Neuronal stem cell (in vitro differentiated cells): ENCODE results near the gene AHCYL2.

Experiments
- DNase-seq: peaks from one replicate; pipeline ENCODE4 v3.0.0-alpha.2; 2013; ENCODE audit warnings: low spot score
- H2AFZ ChIP-seq: one replicate; pipeline ENCODE4 v1.6.1; 2013; ENCODE audit warnings: mild to moderate bottlenecking, low read length, inconsistent platforms
- H2AK5ac ChIP-seq: 2 replicates; pipeline ENCODE4 v1.6.1; 2013; ENCODE audit warnings: low read depth, mild to moderate bottlenecking, inconsistent platforms, low read length, moderate library complexity, mixed read lengths
- H2BK120ac ChIP-seq: 2 replicates; pipeline ENCODE4 v1.6.1; 2013; ENCODE audit warnings: low read depth, mild to moderate bottlenecking, inconsistent platforms, low read length, moderate library complexity, mixed read lengths
- H2BK12ac ChIP-seq: one replicate; pipeline ENCODE4 v1.6.1; 2013; ENCODE audit warnings: low read length, inconsistent platforms
- H2BK15ac ChIP-seq: 2 replicates; pipeline ENCODE4 v1.6.1; 2013; ENCODE audit warnings: mild to moderate bottlenecking, low read length, inconsistent platforms, mixed read lengths
- H2BK5ac ChIP-seq: one replicate; pipeline ENCODE4 v1.6.1; 2013; ENCODE audit warnings: inconsistent platforms, mild to moderate bottlenecking, low read length, moderate library complexity
- H3K14ac ChIP-seq: one replicate; pipeline ENCODE4 v1.6.1; 2013; ENCODE audit warnings: low read length, inconsistent platforms
- H3K18ac ChIP-seq: 2 replicates; pipeline ENCODE4 v1.6.1; 2013; ENCODE audit warnings: low read length, inconsistent platforms
- H3K23ac ChIP-seq: 2 replicates; pipeline ENCODE4 v1.6.1; 2013; ENCODE audit warnings: low read depth, mild to moderate bottlenecking, mixed read lengths, low read length, inconsistent platforms; ENCODE audit not compliant: poor library complexity
- H3K27ac ChIP-seq: replicated peaks from 3 replicates; pipeline ENCODE4 v1.5.1; 2013; ENCODE audit warnings: low read length, inconsistent platforms
- H3K27me3 ChIP-seq, 3 experiments: 2 replicates each; pipeline ENCODE4 v1.6.1; 2013; ENCODE audit warnings: low read length in 3 of 3, mild to moderate bottlenecking in 2 of 3, inconsistent platforms in 1 of 3, low read depth in 1 of 3, mixed read lengths in 1 of 3, moderate library complexity in 1 of 3; ENCODE audit not compliant: control insufficient read depth in 3 of 3, insufficient read depth in 3 of 3
- H3K36me3 ChIP-seq, 2 donors: replicated peaks in 1 of 2; 2 replicates each; pipeline ENCODE4 v1.6.1; 2013; ENCODE audit warnings: low read length in 2 of 2; ENCODE audit not compliant: control insufficient read depth in 2 of 2, insufficient read depth in 2 of 2
- H3K4ac ChIP-seq: 2 replicates; pipeline ENCODE4 v1.6.1; 2013; ENCODE audit warnings: inconsistent platforms, mild to moderate bottlenecking, low read length, moderate library complexity
- H3K4me1 ChIP-seq, 2 donors: 1 replicate in 1 of 2; 2 replicates in 1 of 2; pipeline ENCODE4 v1.6.1; 2013; ENCODE audit warnings: low read length in 2 of 2, low read depth in 1 of 2; ENCODE audit not compliant: control insufficient read depth in 2 of 2, insufficient read depth in 1 of 2
- H3K4me2 ChIP-seq: one replicate; pipeline ENCODE4 v1.6.1; 2013; ENCODE audit warnings: mild to moderate bottlenecking, low read length, inconsistent platforms; ENCODE audit not compliant: insufficient read depth, poor library complexity, severe bottlenecking
- H3K4me3 ChIP-seq, 2 donors: 2 replicates each; pipeline ENCODE4 v1.5.1; 2013; ENCODE audit warnings: low read length in 2 of 2, mild to moderate bottlenecking in 2 of 2, inconsistent platforms in 1 of 2, moderate library complexity in 1 of 2
- H3K79me1 ChIP-seq: one replicate; pipeline ENCODE4 v1.6.1; 2013; ENCODE audit warnings: low read depth, mild to moderate bottlenecking, inconsistent platforms, low read length, moderate library complexity
- H3K9ac ChIP-seq: one replicate; pipeline ENCODE4 v1.6.1; 2013; ENCODE audit warnings: mild to moderate bottlenecking, low read depth, low read length, inconsistent platforms; ENCODE audit not compliant: poor library complexity
- H3K9me3 ChIP-seq, 2 donors: replicated peaks in 1 of 2; 2 replicates each; pipeline versions ENCODE3 to v1.6.1; 2013; ENCODE audit warnings: low read length in 2 of 2, mild to moderate bottlenecking in 2 of 2, inconsistent platforms in 1 of 2, low read depth in 1 of 2, mixed read lengths in 1 of 2, moderate library complexity in 1 of 2; ENCODE audit not compliant: control insufficient read depth in 2 of 2, insufficient read depth in 1 of 2
- H4K8ac ChIP-seq: one replicate; pipeline ENCODE4 v1.6.1; 2013; ENCODE audit warnings: low read depth, mild to moderate bottlenecking, inconsistent platforms, low read length, moderate library complexity
- H4K91ac ChIP-seq: one replicate; pipeline ENCODE4 v1.6.1; 2013; ENCODE audit warnings: low read length, low read depth, mild to moderate bottlenecking, inconsistent platforms; ENCODE audit not compliant: poor library complexity
- WGBS, 2 donors: extraction: QIAGEN DNeasy Blood & Tissue Kit; methylation state at CpG; one replicate each; pipeline ENCODE4 v1.1.7; 2013; ENCODE audit warnings: missing lambda C conversion rate in 2 of 2, mixed read lengths in 1 of 2; ENCODE audit not compliant: insufficient read length in 2 of 2, insufficient replicate concordance in 1 of 2; ENCODE audit errors: extremely low coverage in 2 of 2; 5-methylcytosine and 5-hydroxymethylcytosine counted together

AHCYL2 gene

DNA sequence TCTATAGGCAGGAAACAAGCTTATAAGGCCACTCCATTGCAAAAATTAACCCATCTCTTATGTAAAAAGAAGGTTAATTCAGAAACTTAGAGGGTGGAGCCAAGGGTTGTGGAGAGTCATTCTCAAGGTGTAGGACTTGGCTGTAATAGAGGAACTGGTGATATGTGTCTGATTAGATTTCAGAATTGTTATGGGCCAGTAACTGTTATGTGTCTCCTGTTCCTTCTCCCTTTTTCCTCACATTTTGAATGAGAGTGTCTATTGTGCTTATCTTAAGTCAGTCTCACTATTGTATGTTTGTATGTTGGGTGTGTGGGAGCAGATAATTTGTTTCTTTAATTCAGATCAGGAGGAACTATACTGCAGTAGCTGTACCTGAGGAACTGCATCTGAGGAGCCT is 49.1 kb downstream of the AHCYL2 start:
- Histone ChIP-seq H2BK12ac (no peak overlapping the region), H3K4me1 (no peaks in the 10 kb centered on the region), H4K91ac (no peak overlapping the region), H2BK15ac (no peak overlapping the region), H3K9ac (no peak overlapping the region), H2BK5ac (no peak overlapping the region), H3K4ac (no peak overlapping the region), H3K4me2 (no peak overlapping the region), H3K27ac (no peak overlapping the region), H3K23ac (no peak overlapping the region), H2AK5ac (no peak overlapping the region), H3K36me3 (peaks cover 8 to 25% of the 10 kb centered on the region in 2 donors), H3K9me3 (peaks cover 10 to 22% of the 10 kb centered on the region in 2 donors), H3K79me1 (no peaks in the 10 kb centered on the region), H4K8ac (no peak overlapping the region), H3K27me3 (no peaks in the 10 kb centered on the region), H3K4me3 (no peak overlapping the region), H2BK120ac (no peak overlapping the region), H2AFZ (no peak overlapping the region), H3K14ac (no peak overlapping the region), H3K18ac (no peak overlapping the region)
- DNase-seq: no peak

DNA sequence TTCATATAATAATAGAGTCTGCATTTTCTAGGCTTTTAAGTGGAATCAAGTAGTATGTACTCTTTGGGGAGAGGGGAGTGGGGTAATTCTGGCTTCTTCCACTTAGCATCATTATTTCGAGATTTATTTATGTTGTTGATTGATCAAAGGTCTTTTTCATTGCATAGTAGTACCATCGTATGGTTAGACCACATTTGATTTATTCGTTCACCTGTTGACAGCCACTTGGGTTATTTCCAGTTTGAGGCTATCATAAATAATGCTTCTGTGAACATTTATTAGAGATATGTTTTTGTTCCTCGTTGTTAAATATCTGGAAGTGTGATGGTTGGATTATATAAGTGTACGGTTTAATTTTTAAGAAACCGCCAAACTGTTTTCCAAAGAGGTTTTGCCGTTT is 52.8 kb downstream of the AHCYL2 start:
- WGBS, 2 donors: no CpG with 5 or more reads among the region's 7 CpGs
- Histone ChIP-seq H2AFZ (no peak overlapping the region), H3K23ac (no peak overlapping the region), H2BK15ac (no peak overlapping the region), H3K4me3 (no peak overlapping the region), H2BK120ac (no peak overlapping the region), H3K18ac (no peak overlapping the region), H3K79me1 (no peaks in the 10 kb centered on the region), H3K4me1 (no peaks in the 10 kb centered on the region), H4K91ac (no peak overlapping the region), H3K36me3 (peaks cover 8 to 20% of the 10 kb centered on the region in 2 donors), H3K27ac (no peak overlapping the region), H2AK5ac (no peak overlapping the region), H3K9me3 (peaks cover 10 to 15% of the 10 kb centered on the region in 2 donors), H3K9ac (no peak overlapping the region), H3K14ac (no peak overlapping the region), H3K4ac (no peak overlapping the region), H2BK5ac (no peak overlapping the region), H3K4me2 (no peak overlapping the region), H3K27me3 (no peaks in the 10 kb centered on the region), H2BK12ac (no peak overlapping the region), H4K8ac (no peak overlapping the region)
- no peak for DNase-seq

DNA sequence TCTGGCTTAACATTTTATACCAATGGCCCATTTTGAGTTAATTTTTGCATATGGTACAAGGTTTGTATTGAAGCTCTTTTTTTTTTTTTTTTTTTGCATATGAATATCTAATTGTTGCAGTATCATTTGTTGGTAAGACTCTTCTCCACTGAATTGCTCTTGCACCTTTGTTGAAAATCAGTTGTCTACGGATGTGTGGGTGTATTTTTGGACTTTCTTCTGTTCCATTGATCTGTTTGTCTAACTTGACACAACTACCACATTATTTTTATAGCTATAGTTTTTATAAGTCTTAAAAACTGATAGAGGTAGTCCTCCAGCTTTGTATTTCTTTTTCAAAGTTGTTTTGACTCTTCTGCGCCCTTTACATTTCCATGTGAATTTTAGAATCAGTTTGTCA is 53.9 kb downstream of the AHCYL2 start:
- H3K4me1 ChIP-seq: peaks cover 2 to 4% of the 10 kb centered on the region in 2 donors
- H3K9ac ChIP-seq: no peak overlapping the region
- no peaks in the 10 kb centered on the region for H3K27me3 ChIP-seq
- peaks cover 8 to 20% of the 10 kb centered on the region in 2 donors for H3K36me3 ChIP-seq
- no peak overlapping the region for H2BK120ac ChIP-seq
- no peak overlapping the region for H3K14ac ChIP-seq
- H3K4ac ChIP-seq: no peak overlapping the region
- H3K79me1 ChIP-seq: no peaks in the 10 kb centered on the region
- no peak overlapping the region for H2BK12ac ChIP-seq
- no peak overlapping the region for H3K23ac ChIP-seq
- WGBS, 2 donors: no CpG with 5 or more reads among the region's 2 CpGs
- no peak overlapping the region for H2BK15ac ChIP-seq
- no peak overlapping the region for H2AFZ ChIP-seq
- H4K91ac ChIP-seq: no peak overlapping the region
- no peak overlapping the region for H2BK5ac ChIP-seq
- no peak for DNase-seq
- no peak overlapping the region for H3K27ac ChIP-seq
- H3K9me3 ChIP-seq: peaks cover 10 to 11% of the 10 kb centered on the region in 2 donors
- H4K8ac ChIP-seq: no peak overlapping the region
- no peak overlapping the region for H3K4me2 ChIP-seq
- H3K18ac ChIP-seq: no peak overlapping the region
- H3K4me3 ChIP-seq: no peak overlapping the region
- no peak overlapping the region for H2AK5ac ChIP-seq

DNA sequence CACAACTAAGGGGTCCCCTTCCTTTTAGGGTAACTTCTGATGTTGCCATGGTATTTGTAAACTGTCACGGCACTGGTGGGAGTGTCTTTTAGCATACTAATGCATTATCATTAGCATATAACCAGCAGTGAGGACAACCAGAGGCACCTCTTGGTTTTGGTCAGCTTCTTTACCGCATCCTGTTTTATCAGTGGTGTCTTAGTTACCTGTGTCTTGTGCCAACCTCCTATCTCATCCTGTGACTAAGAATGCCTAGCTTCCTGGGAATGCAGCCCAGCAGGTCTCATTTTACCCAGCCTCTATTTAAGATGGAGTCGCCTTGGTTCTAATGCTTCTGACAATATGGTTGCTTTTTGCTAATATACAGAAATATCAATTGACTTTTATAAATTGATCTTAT is 54.9 kb downstream of the AHCYL2 start:
- H2BK15ac ChIP-seq: no peak overlapping the region
- no peak overlapping the region for H3K4me3 ChIP-seq
- no peak overlapping the region for H2AK5ac ChIP-seq
- H2BK120ac ChIP-seq: no peak overlapping the region
- H4K8ac ChIP-seq: no peak overlapping the region
- no peak overlapping the region for H3K14ac ChIP-seq
- H3K4me1 ChIP-seq: peaks cover 2 to 5% of the 10 kb centered on the region in 2 donors
- no peak overlapping the region for H2BK12ac ChIP-seq
- H3K9me3 ChIP-seq: peaks cover under 1% of the 10 kb centered on the region in 2 donors
- DNase-seq: no peak
- no peak overlapping the region for H3K18ac ChIP-seq
- no peak overlapping the region for H3K23ac ChIP-seq
- H3K27ac ChIP-seq: no peak overlapping the region
- H2BK5ac ChIP-seq: no peak overlapping the region
- H4K91ac ChIP-seq: no peak overlapping the region
- H3K27me3 ChIP-seq: no peaks in the 10 kb centered on the region
- no peak overlapping the region for H3K4ac ChIP-seq
- H3K36me3 ChIP-seq: peaks cover under 1 to 10% of the 10 kb centered on the region in 2 donors
- no peak overlapping the region for H2AFZ ChIP-seq
- no peaks in the 10 kb centered on the region for H3K79me1 ChIP-seq
- no CpG with 5 or more reads among the region's 3 CpGs for WGBS, 2 donors
- H3K9ac ChIP-seq: no peak overlapping the region
- H3K4me2 ChIP-seq: no peak overlapping the region
